ENCODE data around the gene AHNAK2. TPM values are rescaled to one million over a fixed set of nuclear protein-coding genes. Genes with fewer than 3 reads are reported as not detected.

The AHNAK2 gene
- total RNA-seq, 1 donor from 2014 or later, result 2.0 TPM

DNA sequence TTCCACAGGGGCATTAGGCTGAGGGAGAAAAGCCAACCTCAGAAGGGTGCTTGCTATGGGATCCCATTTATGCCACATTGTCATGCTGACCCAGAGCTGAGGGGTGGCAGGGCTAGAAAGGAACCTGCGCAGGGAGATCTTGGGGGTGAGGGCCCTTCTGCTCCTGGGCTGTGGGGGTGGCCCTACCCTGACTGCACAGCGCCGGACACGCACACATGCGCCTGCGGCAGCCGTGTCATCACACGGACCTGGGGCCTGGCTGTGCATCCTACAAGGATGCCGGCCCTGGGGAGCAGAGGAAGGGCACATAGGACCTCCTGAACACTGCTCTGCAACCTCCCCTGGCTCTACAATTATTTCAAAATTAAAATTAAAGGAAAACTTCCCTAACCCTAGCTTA, 35.9 kb upstream of the AHNAK2 start:
- H3K36me3 Mint-ChIP-seq, result peaks cover 11% of the 10 kb centered on the region
- H3K9me3 Mint-ChIP-seq, result no peaks in the 10 kb centered on the region
- no peak overlapping the region for H3K4me3 Mint-ChIP-seq
- H3K4me1 Mint-ChIP-seq (ENCODE audit: unreplicated experiment), result peaks cover 53% of the 10 kb centered on the region
- H3K27me3 Mint-ChIP-seq, result no peaks in the 10 kb centered on the region
- TF ChIP-seq, protein P1, sequence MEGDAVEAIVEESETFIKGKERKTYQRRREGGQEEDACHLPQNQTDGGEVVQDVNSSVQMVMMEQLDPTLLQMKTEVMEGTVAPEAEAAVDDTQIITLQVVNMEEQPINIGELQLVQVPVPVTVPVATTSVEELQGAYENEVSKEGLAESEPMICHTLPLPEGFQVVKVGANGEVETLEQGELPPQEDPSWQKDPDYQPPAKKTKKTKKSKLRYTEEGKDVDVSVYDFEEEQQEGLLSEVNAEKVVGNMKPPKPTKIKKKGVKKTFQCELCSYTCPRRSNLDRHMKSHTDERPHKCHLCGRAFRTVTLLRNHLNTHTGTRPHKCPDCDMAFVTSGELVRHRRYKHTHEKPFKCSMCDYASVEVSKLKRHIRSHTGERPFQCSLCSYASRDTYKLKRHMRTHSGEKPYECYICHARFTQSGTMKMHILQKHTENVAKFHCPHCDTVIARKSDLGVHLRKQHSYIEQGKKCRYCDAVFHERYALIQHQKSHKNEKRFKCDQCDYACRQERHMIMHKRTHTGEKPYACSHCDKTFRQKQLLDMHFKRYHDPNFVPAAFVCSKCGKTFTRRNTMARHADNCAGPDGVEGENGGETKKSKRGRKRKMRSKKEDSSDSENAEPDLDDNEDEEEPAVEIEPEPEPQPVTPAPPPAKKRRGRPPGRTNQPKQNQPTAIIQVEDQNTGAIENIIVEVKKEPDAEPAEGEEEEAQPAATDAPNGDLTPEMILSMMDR (conservative IDR thresholded peaks at IDR 0.05), result no peak
- no peak overlapping the region for H3K27ac Mint-ChIP-seq
- DNase-seq (ENCODE audit: extremely low spot score, unreplicated experiment), result no peak

DNA sequence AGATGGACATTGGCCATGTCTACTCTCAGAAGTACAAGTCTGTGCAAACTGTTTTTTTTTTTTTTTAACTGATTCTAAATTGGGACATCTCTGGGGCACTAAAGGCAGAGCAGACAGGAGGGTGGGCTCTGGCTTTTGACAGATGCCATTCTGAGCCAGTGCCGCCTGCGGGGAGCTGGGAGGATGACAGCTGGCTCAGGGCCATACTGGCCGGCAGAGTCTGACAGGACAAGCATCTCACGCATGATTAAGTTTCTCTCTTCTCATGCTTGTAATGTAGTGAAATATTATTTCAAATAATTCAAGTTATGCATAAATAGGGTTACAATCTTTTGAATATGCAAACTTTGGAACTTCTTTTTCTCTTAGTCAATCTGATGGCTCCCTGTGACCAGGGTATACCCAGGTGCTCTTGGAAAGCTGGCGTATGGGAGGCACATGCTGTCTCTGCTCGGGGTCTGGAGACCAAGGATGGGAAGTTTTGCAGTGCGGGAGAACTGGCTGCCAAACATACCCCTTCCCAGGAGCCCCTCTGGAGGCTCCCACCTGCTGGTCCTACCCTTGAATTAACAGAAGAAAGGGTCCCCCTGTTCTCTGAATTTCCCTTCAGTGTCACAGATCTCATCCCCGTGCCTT, 35.1 kb upstream of the AHNAK2 start:
- no peak for DNase-seq (ENCODE audit: extremely low spot score, unreplicated experiment)
- H3K4me1 Mint-ChIP-seq (ENCODE audit: unreplicated experiment), result peaks cover 51% of the 10 kb centered on the region
- no peak overlapping the region for H3K4me3 Mint-ChIP-seq
- peaks cover 11% of the 10 kb centered on the region for H3K36me3 Mint-ChIP-seq
- no peaks in the 10 kb centered on the region for H3K27me3 Mint-ChIP-seq
- peak overlapping the region; percentile 34 for H3K27ac Mint-ChIP-seq
- H3K9me3 Mint-ChIP-seq, result no peaks in the 10 kb centered on the region
- TF ChIP-seq, protein P1 (conservative IDR thresholded peaks at IDR 0.05), result no peak

DNA sequence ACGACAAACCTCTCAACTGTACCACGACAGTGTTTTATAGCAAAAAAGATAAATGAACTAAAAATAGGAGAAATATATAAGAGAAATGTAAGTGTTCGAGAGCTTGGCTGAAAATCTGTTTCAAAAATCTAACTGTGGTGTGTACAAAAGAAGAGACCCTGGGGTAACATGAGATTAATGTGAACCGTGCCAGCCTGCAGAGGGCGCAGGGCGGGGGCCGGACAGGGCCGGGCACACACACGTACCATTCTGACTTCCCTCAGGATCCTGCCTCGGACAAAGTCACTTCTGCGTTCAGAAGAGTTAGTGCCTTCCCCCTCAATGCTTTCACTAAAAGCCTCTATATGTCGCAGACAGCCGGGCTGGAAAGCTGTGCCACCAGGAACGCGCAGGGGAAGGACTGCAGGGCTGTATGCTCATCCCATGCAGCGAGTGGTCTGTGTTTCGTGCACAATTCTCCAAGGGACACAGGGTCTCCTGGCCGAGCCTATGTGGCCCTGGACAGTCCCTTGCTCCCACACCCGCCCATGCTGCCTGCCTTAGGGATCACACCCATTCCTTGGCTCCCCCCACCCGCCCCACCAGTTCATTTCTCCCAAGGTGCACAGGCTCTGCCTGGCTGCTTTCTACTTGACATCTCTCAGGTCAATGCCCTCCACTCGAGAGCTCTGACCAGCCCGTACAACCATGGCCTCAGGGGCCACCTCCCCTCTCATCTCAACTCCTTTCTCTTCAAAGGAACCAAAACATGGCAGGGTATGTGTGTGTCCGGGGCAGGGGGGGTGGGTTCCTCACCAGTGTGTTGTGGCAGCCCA, 34.2 kb upstream of the AHNAK2 start:
- no peak overlapping the region for H3K4me3 Mint-ChIP-seq
- no peaks in the 10 kb centered on the region for H3K9me3 Mint-ChIP-seq
- no peak for DNase-seq (ENCODE audit: extremely low spot score, unreplicated experiment)
- no peaks in the 10 kb centered on the region for H3K27me3 Mint-ChIP-seq
- peak overlapping the region; percentile 11 for H3K27ac Mint-ChIP-seq
- H3K36me3 Mint-ChIP-seq, result peaks cover 11% of the 10 kb centered on the region
- peaks cover 44% of the 10 kb centered on the region for H3K4me1 Mint-ChIP-seq (ENCODE audit: unreplicated experiment)
- TF ChIP-seq, protein P1 (conservative IDR thresholded peaks at IDR 0.05), result peak; percentile 29

DNA sequence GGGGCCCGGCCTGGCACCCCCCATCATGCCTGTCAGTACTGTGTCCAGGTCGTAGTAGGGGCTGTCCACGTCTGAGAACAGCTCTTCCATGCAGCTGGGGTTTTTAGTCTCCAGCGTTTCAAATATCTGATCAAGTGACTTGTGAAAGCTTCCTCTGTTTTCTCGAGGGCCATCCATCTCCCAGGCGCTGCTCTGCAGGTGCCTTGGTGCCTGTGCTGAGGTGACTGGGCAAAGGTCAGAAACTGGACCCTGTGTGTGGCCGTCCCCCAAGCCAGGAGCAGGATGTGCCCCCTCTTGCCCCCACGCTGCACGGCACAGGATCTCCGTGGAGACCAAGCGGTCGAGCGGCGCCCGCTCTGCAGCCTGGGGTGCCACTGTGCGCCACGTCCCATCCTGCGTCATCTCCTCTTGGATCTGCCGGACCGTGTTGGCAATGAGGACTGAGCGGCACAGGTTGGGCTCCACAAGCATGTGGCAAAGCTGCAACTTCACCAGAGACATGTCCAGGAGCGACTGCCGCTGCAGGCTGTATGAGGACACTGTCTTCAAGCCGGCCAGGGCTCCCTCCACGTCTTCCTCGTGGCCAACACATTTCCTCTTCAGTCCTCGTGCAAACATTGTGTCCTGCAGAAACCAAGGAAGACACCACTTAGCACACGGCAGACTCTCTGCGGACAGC, 33.3 kb upstream of the AHNAK2 start:
- Mint-ChIP-seq H3K36me3 (peaks cover 6% of the 10 kb centered on the region), H3K9me3 (no peaks in the 10 kb centered on the region), H3K27me3 (no peaks in the 10 kb centered on the region), H3K27ac (no peak overlapping the region), H3K4me3 (no peak overlapping the region), H3K4me1 (ENCODE audit: unreplicated experiment) (peaks cover 38% of the 10 kb centered on the region)
- no peak for DNase-seq (ENCODE audit: extremely low spot score, unreplicated experiment)
- TF ChIP-seq, protein P1 (conservative IDR thresholded peaks at IDR 0.05), result no peak

DNA sequence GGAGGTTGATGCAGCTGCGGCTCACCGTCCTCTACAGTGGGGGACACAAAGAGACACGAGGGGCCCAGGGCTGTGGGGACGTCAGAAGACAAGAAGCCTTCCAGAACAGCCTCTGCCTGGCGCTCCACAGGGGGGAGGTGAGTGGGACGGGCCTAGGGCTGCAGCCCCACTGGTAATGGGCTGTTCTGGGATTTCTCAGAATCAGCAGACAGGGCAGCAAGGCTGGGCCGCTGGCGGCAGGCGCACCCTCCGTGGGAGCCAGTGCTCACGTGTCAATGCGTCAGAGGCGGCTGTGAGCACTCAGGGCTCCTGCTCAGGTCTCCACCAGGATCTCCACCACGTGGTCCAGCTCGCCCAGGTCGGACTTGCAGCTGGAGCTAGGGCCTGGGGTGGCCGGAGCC, 32.7 kb upstream of the AHNAK2 start:
- H3K4me3 Mint-ChIP-seq, result no peak overlapping the region
- no peaks in the 10 kb centered on the region for H3K9me3 Mint-ChIP-seq
- TF ChIP-seq, protein P1 (conservative IDR thresholded peaks at IDR 0.05), result no peak
- peaks cover under 1% of the 10 kb centered on the region for H3K36me3 Mint-ChIP-seq
- H3K27me3 Mint-ChIP-seq, result no peaks in the 10 kb centered on the region
- H3K4me1 Mint-ChIP-seq (ENCODE audit: unreplicated experiment), result peaks cover 32% of the 10 kb centered on the region
- DNase-seq (ENCODE audit: extremely low spot score, unreplicated experiment), result no peak
- H3K27ac Mint-ChIP-seq, result no peak overlapping the region
